HG02938 (cell line): ENCODE data around the gene HEXB.

Experiments used
- ATAC-seq: cut with Tn5 transposase; IDR thresholded peaks from one replicate; pipeline ENCODE4 v1.9.1; 2021; ENCODE audit warnings: mild to moderate bottlenecking, moderate library complexity; ENCODE audit not compliant: unreplicated experiment

HEXB gene

DNA sequence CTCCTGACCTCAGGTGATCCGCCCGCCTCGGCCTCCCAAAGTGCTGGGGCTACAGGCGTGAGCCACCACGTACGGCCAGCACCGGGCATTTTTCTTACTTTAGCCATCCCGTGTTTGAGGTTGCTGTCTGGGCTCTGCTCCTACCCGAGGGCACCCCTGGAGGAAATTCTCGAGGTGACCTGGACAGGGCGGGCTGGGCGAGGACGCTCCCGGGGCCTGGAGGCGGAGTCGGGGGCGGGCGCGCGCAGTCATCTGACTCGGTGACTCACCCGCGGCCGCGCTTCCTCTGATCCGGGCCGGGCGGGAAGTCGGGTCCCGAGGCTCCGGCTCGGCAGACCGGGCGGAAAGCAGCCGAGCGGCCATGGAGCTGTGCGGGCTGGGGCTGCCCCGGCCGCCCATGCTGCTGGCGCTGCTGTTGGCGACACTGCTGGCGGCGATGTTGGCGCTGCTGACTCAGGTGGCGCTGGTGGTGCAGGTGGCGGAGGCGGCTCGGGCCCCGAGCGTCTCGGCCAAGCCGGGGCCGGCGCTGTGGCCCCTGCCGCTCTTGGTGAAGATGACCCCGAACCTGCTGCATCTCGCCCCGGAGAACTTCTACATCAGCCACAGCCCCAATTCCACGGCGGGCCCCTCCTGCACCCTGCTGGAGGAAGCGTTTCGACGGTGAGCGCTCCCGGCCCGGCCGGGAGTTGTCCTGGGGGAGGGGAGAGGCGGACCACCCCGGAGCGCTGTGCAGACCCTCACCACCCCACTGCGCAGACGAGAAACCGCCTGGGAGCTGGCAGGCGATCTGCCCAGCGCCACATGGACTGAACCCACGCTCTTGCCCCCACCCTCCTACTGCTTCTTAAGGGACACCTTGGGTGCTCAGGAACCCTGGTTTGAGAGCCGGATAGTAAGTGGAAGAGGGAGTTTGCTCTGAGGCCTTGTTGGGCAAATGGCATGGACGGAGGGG, at the start of gene HEXB:
TSS of gene HEXB (plus strand) at position 334 of the 952 bp plus-strand sequence. CDS start at position 362, 28 bp downstream.
- peak; percentile 66 for ATAC-seq

DNA sequence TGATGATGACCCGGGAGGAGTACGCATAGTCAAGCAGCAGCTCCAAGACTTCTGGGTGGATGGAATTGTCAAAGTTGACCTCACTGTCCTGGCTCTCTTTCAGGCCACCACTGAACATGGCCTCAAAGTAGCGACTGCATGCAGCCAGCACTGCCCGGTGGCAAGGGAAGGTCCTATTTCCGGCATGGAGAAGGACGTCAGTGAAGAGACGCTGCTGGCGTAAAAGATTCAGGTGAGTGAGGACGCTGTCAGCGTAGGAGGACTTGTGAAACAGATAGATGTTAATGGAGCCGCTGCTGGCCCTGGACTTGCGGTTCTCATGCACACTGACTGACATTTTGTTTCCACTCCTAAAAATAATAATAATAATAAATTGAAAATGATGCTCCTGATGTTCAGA, 48.9 kb upstream of the HEXB start:
- ATAC-seq, result no peak

DNA sequence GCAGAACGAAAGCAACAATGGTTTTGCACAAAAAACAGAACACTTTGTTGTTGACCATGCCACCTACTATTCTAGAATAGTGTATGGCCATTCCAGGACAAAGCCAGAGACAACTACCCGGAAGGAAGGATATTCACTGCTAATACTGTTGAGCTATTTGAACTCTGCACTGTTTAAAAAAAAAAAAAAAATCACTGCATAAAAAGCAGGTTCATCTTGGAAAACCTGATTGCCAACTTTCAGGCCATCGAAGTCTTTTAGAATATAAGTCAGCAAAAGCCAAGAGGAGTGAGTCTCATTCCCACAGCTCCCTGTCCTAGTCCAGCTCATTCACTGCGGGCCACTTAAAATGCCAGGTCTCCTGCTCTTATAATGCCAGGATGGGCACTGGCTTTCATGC, 48.5 kb upstream of the HEXB start:
- ATAC-seq, result no peak

DNA sequence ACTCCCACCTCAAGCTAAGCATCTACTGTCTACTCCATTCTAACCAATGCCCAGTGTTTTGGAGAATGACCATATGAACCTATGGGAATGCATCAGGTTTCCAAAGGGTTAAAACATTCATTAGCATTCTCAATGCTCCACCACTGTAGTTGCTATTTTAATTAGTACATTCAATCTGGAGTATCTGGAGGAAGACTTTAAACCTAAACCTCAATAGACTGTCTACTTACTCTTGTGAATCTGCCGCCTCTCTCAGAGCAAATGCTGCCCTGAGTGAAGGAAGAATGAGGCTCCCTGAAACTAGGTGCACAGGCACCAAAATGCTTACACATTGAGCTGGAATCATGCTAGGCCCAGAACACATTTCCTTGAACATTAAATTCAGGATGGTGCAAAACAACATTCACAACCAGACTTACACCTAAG, 46.5 kb upstream of the HEXB start:
- ATAC-seq, result no peak

DNA sequence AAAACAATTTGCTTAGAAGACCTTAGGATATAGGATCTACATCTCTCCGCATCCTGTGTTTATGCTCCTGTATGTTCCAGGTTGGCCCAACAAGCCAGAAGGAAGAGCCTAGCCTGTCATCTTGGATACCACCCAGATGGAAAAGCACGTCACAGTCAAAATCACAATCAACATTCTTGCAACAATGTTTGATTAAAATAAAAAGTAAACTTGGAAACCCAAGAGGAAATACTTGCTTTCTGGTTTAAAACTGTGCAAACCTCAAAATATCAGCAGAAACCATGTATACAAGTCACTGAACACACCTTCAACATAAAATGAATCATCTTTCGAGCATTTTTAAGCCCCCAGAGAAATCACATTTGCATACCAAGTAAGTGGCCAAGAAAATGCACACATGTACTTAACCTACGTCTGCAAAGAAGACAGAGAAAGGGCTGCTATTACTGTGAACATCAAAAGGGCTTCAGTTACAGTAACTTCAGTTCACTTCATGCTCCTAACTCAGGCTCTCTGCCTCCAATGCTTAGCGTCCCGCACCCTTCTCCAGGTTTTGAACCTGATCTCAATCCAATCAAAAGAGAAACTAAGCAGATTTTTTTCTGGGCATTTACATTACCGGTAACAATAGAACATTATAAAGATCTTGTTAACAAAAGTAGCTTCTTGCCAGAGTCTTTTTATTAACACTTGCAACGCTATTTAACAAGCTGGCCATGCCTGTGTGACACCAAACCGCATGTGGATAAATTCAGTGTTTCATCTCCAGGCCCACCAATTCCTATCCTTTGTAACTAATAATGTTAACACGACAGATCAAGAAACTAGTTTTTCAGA, 45.8 kb upstream of the HEXB start:
- ATAC-seq, result peak; percentile 41

DNA sequence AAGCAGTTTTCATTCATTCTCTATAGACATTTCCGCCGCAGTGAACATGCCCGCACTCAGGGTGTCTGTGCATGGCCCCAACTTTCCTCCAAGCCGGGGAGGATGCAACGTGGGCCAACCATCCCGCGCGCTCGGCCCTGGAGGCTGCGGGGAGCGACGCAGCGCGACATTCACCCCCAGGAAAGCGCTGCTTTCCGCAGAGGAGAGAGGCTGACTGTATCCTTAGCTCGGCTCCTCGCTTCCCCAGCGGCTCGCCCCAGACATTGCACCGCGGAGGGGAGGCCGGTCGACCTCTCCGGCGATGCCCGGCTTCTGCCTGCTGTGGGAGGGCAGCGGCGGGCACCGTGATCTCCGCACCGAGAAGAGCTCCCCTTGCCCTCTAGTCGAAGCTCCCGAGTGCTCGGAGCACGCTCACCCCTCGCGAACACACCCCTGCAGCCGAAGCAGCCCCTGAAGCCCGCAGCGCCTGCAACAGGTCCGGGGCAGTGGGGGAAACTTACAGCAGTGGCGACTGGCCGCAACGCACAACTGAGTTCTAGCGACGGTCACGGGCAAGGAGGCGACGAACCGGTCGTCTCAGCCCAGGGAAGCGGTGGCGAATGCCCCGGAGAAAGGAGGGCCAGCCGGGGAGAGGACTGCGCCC, 45.1 kb upstream of the HEXB start:
- ATAC-seq, result peak; percentile 18

DNA sequence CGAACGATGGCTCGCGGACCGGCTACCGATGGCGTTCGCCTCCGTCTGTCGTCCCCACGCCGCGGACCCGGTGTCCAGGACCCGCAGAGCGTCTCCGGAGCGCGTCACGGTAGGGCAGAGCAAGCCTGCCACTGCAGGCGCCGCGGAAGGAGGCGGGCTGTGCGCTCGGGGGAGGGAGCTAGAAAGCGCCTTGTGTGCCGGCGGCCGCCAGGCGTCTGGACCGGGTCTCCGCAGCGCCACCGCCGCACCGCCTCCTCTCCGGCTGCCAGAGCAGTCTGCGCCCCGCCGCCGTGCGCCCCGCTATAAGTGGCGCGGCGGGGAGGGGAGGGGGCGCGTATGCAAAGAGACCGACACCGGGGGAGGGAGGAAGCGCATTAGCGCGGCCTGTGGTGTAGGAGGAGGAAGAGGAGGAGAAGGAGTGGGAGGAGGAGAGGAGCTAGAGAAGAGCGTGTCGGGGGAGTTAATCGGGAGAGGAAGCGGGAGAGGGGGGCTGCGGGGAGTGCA, 44.5 kb upstream of the HEXB start, which contains the start of gene ENC1:
TSS of gene ENC1 (minus strand) at position 279 of the 504 bp plus-strand sequence. CDS start 4,243 bp downstream, outside the sequence.
- peak; percentile 58 for ATAC-seq

DNA sequence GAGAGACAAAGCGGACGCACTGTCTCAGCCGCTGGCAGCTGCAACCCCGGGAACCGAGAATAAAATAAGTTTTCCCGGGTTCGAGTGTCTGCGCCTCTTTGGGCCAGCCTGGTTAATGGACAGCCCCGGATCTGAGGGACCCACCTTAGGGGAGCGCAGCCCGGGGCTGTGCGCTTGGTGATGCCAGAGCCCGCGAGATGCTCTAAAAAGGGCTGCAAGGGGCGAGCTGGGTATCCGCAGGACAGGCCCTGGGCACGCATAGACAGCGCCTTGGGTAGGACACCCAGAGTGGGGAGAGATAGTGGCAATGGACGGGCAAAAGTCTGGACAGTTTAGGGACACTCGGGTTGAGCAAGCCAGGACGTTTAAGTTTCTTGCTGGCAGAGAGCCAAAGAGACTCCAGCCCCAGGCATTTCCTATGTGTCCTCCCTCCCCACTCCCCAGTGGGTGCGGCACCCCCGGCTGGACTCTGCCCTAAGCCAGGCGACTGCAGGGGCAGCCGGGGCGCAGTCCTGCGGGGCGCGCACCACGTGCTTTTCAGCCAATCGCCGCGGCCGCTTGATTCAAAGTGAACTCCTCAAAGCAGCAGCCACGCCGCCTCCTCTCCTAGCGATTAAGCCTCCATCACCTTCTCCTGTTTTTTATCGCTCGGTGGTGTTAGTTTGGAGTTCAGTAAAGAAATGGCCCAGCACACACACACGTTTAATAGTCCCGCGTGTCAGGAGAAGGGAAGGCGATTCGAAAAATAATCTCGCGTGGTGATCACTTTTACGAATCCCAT, 43.9 kb upstream of the HEXB start:
- ATAC-seq, result peak; percentile 10

DNA sequence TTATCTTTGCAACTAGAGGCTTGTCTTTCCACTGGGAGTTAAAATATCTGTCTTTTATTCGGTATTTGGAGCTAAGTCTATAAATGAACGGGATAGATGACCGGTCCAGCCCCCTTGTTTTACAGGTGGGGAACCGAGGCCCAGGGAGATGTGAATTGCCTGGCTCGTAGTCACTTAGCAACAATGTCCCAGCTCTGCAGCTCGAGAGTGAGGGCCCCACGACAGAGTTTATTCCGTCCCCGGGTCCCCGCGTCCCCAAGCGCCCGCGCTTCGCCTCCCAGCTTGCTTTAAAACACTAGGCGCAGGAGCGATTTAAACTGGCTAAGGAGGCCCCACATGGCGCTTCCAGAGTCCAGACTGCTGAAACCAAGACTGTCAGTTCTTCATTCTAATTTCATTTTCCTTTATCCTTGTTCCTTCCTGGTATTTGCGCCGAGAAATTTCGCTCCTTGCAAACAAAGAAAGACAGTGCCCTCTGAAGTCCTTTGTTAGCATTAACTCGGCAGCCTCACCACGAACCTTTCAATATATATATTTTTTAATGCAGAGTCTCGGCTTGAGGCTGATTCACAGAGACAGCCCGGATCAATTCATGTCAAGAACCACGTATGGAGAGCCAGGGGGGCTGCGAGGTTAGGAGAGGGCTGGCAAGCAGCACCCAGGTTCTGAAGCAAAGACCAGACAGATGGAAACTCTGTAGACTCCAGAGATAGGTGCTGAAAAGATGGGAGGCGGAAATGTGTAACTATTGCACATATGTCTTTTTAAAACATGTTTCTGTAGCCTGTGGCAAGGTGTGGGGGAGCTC, 43.1 kb upstream of the HEXB start:
- no peak for ATAC-seq

DNA sequence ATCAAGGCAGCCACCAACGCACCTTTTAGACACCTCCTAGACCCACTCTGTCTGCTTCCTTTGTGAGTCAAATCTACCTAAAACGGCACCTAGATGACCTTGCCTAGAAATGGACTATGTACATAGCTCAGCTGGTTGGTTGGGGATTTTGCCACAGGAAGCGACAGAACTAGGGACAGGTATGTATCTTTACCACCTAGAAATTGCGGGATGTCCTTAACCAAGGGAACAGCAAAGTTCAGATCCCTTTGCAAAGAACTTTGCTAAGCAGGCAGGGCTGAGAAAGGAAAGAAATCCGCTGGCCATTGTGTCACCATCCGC, 42.5 kb upstream of the HEXB start:
- no peak for ATAC-seq

DNA sequence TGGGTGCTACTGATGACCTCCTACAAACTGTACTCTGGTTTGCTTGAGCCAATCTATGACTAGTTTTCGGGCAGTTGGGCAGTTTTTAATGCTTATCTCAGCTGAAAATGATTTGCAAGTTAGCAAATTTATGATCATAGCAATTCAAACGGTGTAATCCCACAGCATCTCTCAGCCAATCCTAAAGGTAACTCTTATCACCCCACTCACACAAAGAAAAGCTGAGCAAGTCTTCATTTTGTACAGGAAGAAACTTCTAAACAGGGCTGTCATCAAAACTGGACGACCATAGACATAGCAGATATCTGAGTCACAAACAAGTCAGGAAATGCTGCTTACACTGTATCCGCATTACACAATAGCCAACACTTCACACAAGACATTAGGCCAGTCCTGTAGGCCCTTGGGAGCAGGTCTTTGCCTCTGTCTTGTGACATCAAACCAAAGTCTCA, 41.9 kb upstream of the HEXB start:
- ATAC-seq, result no peak

DNA sequence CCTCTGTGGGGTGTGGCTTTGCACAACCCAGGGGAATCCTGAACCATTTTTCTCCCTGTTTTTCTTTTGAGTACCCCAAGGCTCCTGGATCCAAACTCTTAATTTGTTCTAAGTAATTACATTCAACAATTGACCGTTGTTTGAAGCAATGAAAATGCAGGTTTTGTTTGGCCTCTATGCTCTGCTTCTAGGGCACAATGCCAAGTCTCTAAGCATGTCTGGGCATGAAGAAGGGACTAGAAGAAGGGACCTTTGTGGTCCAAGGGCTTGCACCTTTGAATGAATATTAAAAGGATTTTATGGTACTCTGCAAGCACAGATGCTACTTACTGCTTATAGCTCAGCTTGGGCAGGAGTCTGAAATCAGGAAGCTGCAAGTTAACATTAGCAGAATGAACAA, 37.9 kb upstream of the HEXB start:
- no peak for ATAC-seq

DNA sequence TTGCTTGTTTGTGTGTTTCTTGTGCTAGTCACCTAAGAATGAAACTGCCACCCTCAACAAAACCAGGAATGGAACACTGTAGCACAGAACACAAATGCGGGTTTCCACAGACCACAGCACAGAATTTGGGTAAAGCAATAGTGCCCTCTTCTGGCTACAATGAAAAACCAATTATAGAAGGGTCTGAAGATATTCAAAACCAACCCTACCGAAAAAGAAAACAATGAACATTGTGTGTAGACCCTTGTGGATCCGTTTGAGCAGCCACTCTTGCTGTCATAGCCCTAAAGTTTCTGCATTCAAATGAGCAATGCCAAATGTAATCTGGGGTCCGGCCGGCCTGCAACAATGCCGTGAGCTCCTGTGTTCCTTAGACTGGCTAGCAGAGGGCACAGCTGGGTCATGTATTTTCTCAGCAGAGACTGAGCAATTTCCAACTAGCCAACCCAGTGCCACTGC, 36.2 kb upstream of the HEXB start:
- peak; percentile 64 for ATAC-seq

DNA sequence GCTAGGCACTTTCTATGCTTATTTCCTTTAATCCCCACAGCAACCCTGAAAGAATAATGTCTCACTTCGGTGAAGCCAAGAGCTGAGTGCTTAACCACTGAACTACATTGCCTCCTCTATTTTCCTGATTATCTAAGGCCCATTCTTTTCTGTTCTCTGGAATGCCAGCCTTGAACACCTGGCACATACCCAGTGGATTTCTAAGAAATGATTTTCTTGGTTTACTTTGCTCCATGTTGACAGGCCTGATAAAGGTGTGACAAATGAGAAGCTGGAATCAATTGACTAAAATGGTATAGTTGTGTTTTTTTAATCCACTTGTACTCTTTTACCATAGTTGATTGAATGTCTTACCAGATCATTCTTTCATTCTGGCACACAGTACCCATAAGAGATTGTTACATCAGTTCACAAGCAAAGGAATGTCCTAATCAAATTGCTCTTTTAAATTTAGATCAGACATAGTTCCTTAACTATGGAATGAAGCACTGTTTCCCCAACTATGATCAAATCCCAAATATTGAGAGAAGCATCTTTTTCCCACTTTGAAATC, 35.5 kb upstream of the HEXB start:
- ATAC-seq, result no peak

DNA sequence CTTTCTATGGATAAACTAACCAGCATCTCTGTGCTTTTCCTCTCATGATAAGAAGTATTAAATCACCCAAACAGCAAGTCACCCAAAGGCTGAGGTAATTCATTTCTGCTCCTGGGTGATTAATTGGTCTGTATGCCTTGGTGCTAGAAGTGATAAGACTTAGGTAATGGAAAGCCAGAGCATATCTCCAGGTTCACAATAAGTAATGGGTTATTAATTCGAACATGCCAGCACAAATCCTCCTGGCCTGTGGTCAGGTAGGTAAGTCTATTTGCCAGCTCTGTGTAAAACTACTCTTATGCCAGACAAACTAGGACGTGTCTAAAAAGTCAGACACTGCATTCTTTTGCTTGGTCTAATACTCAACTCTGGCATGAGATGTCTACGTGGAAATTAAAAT, 33.3 kb upstream of the HEXB start:
- ATAC-seq, result no peak

DNA sequence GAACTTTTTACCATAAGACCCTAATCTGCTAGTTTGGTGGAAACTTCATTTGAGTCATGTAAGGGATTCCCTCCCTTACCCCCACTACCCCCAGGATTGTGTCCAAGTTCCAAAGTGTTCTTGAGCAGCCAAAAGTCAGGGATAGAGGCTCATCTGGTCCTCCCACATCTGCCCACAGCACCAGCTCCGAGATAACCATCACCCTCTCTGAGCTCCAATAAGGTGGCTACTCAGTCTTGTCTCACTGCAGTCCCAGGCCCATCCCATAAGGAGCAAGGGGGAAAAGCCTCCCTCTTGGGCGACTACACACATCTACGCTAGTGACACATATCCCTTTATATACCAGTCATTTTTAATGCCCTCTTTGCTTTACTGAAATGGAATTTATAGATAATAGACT, 32.5 kb upstream of the HEXB start:
- no peak for ATAC-seq

DNA sequence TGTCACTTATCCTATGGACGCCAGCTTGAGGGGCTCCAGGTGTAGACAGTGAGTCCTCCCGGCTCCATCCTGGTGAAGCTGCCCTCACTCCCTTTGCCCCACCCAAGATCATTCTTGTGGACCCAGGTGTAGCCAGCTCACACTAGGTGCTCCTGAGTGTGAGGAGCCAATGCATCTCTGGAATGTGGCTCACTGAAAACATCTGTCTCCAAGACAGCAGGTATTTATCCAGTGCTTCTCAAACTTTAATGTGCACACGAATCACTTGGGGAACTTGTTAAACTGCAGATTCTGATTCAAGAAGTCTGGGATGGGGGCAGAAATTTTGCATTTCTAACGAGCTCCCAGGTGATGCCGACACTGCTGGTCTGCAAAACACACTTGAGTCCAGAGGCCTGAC, 31.0 kb upstream of the HEXB start:
- ATAC-seq, result no peak

DNA sequence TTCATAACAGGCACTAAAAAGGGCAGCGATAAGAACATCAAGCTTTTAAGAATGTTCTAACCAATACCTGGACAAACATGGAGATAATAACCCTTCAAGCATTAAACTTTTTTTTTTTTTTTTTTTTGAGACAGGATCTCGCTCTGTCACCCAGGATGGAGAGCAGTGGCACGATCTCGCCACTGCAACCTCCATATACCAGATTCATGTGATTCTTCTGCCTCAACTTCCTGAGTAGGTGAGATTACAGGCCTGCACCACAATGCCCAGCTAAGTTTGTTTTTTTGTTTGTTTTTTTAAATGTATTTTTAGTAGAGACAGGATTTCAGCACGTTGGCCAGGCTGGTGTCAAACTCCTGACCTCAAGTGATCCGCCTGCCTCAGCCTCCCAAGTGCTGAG, 29.8 kb upstream of the HEXB start:
- ATAC-seq, result no peak

DNA sequence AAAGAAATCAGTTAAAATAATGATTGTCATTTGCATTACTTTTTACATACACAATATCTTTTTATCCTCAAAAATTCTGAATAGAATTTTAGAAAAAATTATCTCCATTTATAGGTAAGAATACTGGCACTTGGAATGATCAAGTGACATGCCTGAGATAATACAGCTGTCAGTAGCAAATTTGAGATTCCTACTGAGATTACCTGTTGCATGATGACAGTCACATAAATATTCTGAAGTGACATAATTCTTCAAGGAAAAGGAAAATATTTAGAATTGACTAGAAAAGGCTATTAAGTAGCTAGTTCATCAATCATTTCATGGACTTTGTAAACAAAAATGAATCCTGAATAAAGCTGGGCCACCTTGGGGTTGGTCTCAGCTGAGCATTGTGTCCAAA, 29.3 kb upstream of the HEXB start:
- no peak for ATAC-seq
